Muscle of back (tissue), 11 donors: Measurements from ENCODE around the gene PITHD1. TPM values are rescaled to one million over a fixed set of nuclear protein-coding genes. Genes with fewer than 3 reads are reported as not detected.
"Not testable (repeated sequence)": the region's sequence is repeated elsewhere in the genome, so short reads cannot be mapped to it uniquely, and the experiment has no call there.

Source experiments
- DNase-seq, 3 donors: peaks; one replicate each; pipeline versions ENCODE4 v3.0.0 to v3.0.0-alpha.2; 2013
- polyA plus RNA-seq, 10 donors: library from polyadenylated mRNA; unstranded; fragments of 120-200 nt; gene quantifications; one replicate each; pipeline ENCODE4 v1.2.1, GENCODE V29; 2013; ENCODE audit not compliant: insufficient read length in 10 of 10

Gene PITHD1
- polyA plus RNA-seq, 10 donors = 34.6 to 43.7 (median 37.8) TPM

DNA sequence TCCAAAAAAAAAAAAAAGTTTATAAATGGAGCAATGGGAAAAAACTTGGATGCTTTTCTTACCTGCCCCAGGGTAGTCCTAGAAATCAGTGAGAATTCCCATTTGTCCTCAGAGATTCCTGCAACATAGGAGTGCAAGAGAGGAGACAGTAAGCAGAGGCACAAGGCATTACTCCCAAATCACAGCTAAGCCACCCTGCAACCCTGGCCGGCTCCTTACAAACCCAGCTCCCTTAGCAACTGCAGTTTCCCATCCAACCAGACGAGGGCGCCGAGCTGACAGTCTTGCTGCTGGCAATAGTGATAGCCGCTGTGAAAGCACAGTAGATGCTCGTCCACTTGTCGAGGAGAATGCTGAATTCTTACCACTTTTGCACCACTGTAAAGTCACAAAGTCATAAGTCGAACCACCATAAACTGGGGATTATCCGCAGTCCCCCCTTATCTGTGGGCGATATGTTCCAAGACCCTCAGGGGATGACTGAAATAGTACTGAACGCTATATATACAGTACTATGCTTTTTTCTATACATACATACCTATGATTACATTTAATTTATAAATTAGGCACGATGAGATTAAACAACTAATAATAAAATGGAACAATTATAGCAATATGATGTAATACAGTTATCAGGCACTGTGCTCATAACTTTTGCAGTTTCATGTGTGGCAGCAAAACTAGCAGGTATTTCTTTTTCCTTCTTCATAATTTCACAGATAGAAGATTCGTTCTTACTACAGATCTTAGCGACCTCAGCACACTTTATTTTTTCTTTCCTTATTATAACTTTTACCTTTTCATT, 6.0 kb upstream of the PITHD1 start:
- peak; percentile 67 to 89 (median 85) for DNase-seq

GRCh38 chr1:23772854-23773242, 5.4 kb upstream of the PITHD1 start:
- DNase-seq = no peak

DNA sequence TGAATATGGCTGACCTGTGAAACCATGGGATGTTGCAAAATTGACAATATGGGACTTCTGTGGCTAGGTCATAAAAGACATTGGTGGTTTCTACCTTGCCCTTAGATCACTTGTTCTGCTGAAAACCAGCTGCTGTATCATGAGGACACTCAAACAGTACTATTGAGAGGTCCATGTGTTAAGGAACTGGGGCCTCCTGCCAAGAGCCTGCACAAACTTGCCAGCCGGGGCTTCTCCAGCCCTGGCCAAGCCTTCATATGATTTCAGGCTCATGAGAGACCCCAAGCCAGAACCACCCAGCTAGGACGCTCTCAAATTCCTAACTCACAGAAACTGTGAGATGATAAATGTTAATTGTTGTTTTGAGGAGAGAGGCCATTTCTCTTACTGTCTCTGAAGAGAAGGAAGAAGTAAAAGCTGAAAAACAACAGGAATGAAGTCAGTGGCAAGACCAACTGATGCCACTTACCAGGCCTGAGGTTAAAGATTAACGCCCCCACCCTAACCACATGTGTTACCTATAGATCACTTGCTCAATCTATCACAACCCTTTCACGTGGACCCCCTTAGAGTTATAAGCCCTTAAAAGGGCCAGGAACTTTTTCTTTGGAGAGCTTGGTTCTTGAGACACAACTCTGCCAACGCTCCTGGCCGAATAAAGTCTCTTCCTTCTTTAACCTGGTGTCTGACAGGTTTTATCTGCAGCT, 3.9 kb upstream of the PITHD1 start:
- DNase-seq = no peak

DNA sequence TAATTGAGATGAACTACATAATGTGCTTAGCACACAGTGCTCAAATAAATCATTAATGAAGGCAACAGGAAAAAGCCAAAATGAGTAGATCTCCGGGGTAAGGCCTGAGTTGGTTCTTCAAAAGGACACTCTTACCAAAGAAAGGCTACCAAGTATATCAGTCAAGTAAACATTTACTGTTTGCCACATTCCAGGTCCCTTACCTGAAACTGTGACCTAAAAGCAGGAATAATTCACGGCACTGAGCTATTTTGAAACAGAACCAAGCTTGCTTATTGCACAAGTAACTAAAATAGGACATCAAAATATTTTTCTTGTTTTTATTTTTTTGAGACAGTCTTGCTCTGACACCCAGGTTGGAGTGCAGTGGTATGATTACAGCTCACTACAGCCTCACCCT, 2.0 kb upstream of the PITHD1 start:
- DNase-seq = no peak

- DNase-seq = no peak
Observed at GRCh38 chr1:23779826-23780371, 1.7 kb downstream of the PITHD1 start.

DNA sequence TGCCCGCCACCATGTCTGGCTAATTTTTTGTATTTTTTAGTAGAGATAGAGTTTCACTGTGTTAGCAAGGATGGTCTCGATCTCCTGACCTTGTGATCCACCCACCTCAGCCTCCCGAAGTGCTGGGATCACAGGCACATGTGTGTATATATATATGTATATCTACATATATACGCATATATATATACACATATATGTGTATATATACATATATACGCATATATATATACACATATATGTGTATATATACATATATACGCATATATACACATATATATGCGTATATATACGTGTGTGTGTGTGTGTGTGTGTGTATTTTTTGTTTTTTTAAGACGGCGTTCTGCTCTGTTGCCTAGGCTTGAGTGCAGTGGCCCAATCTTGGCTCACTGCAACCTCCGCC, 4.9 kb downstream of the PITHD1 start:
- not testable (repeated sequence) for DNase-seq

GRCh38 chr1:23784846-23785245, 6.6 kb downstream of the PITHD1 start:
- no peak for DNase-seq

- DNase-seq = no peak
Observed at GRCh38 chr1:23787701-23788100, 9.5 kb downstream of the PITHD1 start.

DNA sequence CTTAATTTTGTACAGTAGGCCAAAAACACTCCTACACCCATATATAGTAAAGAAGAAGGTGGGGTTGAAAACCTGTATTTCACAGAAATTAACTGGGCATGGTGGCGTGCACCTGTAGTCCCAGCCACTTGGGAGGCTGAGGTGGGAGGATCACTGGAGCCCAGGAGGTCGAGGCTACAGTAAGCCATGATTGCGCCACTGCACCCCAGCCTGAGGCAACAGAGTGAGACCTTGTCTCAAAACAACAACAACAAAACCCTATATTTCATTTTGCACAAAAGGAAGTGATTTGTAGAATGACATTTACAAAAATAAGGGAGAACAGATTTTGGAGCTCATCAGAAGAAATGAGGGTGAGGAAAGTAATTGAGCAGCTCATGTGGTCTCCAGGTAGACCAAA, 10.5 kb downstream of the PITHD1 start:
- no peak for DNase-seq

DNA sequence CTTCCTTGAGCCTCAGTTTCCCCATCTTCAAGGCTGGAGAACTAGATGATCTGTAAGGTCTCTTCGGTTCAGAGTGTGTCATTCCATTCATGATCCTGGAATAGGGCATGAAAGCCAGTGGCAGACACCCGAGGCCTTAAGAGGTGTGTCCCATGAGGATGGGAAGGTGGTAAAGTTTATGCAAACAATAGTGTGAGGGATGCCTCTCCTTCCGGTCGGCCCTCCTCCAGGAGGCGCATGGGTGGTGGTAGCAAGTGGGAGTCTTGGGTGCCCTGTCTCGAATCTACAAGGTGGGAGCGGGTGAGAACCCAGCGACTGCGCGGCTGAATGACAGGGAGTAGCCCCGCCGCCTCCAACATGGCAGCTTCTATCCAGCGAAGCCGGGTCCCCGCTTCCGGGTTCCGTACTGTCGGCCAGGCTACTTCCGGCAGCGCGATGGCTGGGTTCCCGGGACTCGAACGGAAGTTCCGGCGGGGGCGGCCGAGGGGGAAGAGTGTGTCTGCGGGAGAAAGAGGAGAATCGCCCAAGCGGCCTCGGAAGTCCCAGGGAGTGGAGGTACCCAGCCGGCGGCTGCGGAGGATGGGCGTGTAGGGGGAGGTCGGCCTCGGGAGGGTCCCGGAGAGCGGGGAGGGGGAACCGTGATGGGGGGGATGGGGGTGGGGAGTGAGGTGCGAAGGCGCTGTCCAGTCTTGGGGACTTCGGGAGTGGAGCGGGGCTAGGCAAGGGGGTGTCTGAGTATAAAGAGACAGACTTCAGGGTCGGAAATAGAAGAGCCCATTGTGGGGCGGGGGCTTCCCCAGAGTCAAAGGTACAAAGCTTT, 12.7 kb downstream of the PITHD1 start, which contains the start of gene LYPLA2:
LYPLA2 (plus strand) TSS at position 450 of the 820 bp plus-strand sequence. CDS start 1,538 bp downstream, outside the sequence.
- DNase-seq = peak; percentile 92 to 97 (median 95)

- DNase-seq = peak in 1 of 3 donors; percentile 47
Observed at GRCh38 chr1:23791516-23792047, 13.4 kb downstream of the PITHD1 start.

GRCh38 chr1:23792151-23792945, 14.1 kb downstream of the PITHD1 start:
- no peak for DNase-seq

GRCh38 chr1:23793018-23793781, 15.0 kb downstream of the PITHD1 start:
- no peak for DNase-seq

DNA sequence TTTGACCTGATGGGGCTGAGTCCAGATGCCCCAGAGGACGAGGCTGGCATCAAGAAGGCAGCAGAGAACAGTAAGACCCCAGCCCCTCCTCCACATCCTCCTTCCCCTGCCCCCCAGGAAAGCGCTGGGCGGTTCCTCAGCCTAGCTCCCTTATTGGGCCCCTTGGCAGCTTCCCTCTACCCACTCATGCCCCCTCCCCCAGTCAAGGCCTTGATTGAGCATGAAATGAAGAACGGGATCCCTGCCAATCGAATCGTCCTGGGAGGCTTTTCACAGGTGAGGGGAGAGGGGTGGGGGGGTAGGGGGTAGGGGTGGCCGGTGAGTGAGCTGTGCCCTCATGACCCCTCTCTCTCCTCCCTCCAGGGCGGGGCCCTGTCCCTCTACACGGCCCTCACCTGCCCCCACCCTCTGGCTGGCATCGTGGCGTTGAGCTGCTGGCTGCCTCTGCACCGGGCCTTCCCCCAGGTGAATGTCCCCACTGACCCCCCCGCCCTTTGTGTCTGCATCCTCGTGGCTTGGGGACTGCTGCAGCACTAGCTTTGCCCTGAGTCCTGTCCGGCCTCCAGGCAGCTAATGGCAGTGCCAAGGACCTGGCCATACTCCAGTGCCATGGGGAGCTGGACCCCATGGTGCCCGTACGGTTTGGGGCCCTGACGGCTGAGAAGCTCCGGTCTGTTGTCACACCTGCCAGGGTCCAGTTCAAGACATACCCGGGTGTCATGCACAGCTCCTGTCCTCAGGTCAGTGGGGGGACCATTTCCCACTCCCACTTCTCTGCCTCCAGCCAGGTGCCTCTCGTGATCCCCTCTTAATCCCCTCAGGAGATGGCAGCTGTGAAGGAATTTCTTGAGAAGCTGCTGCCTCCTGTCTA, 15.9 kb downstream of the PITHD1 start:
- DNase-seq = no peak

- DNase-seq = not testable (repeated sequence)
Observed at GRCh38 chr1:23794732-23795182, 16.5 kb downstream of the PITHD1 start.

DNA sequence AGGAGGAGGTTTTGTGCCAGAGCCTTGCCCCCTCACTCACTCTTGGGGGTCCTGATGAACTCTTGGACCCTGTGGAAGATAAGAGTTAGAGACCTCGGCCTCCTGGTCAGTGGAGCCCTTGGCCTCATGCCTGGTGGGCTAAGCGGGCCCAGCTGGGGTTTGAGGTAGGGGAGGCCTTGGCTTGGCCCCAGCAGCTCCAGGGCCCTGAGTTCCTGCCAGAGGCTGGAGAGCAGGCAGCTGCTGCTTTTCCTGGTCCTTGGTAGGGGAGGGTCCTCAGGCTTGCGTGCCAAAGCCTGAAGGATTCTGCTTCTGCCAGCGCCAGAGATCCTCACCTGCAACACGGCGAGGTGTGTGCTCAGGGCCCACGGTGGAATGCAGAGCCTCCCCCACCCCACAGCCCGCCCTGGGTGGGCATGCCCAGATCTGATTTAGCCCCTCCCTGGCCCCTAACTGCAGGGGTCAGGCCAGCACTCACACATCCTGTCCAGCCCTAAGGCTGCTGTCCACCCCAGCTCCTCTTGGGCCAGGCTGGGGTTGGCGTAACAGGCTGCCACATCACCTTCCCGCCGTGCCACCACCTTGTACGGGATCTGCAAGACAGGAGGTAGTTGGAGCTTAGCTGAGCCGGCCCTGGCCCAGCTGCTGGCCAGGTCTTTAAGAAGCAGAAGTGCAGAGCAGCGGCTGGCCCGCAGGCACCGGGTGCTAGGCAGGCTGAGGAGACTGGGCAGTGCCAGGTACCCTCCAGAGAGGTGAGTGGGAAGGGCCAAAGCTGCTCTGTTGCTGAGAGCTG, 17.7 kb downstream of the PITHD1 start:
- no peak for DNase-seq

GRCh38 chr1:23796466-23797271, 18.5 kb downstream of the PITHD1 start:
- no peak for DNase-seq
